GM12875 (cell line): ENCODE results near the gene SPSB1.

ENCODE experiments used
- H3K4me3 ChIP-seq: one replicate; pipeline ENCODE4 v1.5.1; 2011; ENCODE audit warnings: low read depth, low read length, control low read depth
- TF ChIP-seq, protein P1 (sequence below): IDR thresholded peaks from 2 replicates; pipeline ENCODE4 v1.5.1; 2011; ENCODE audit warnings: low read depth, mild to moderate bottlenecking, control low read depth, inconsistent platforms, low read length, moderate library complexity, borderline replicate concordance; ENCODE audit not compliant: insufficient read depth

The SPSB1 gene

DNA sequence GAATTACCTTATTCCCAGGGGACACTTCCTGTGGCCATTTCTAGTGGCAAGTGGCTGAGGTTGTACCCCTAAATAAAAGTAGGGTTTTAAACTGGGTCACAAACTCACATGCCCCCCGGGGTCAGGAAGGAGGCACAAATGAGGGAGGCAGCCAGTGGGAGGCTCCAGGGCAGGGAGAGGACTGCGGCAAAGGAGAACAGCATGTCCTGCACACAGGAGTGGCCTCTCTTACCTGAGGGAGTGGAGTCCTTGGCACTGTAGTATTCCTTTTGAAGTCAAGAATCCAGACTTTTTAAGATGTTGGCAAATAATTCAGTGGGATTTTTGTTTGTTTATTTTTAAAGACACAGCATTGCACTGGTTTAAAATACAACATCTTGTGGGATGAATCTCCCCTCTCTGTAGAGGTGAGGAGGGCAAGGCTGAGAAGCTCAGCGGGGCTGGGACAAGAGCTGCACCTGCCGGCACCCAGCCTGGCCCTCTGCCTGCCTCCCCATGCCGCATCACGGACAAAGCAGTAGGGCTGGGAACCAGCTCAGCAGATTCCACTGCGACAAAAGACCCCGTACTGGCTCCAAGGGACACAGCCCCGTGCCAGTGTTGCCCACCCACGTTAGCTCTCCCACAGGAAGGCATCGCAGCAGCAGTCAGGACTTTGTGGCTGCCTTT is 22.2 kb downstream of the SPSB1 start:
- H3K4me3 ChIP-seq, result no peak overlapping the region
- TF ChIP-seq, protein P1, sequence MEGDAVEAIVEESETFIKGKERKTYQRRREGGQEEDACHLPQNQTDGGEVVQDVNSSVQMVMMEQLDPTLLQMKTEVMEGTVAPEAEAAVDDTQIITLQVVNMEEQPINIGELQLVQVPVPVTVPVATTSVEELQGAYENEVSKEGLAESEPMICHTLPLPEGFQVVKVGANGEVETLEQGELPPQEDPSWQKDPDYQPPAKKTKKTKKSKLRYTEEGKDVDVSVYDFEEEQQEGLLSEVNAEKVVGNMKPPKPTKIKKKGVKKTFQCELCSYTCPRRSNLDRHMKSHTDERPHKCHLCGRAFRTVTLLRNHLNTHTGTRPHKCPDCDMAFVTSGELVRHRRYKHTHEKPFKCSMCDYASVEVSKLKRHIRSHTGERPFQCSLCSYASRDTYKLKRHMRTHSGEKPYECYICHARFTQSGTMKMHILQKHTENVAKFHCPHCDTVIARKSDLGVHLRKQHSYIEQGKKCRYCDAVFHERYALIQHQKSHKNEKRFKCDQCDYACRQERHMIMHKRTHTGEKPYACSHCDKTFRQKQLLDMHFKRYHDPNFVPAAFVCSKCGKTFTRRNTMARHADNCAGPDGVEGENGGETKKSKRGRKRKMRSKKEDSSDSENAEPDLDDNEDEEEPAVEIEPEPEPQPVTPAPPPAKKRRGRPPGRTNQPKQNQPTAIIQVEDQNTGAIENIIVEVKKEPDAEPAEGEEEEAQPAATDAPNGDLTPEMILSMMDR, result no peak

DNA sequence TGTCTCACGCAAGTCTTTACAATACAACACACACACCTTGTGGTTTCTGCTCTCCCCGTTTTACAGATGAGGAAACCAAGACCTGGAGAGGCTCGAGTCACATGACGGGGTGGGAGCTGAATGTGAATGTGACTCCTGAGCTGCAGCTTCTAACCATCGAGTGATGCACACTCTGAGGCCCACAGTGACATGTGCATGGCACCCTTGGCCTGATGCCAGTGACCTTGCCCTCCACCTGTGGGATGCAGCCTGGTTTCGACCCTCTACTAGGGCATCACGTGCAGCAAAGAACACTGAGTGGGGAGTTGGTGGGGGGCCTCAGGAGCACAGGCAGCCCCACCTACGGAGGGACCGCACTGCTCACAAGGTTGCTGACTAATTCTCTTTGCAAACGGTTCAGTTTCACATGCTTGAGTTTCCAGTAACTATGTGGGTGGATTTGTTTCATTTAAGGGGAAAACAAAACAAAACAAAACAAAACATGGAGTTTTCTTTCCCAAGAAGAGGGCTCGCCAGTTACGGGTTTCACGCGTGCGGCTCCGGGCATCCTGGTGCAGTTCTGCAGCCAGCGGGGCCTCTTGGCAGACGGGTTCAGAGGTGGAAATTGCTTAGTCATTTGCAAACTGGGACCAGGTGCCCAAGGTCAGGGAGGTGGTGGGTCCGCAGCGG is 22.9 kb downstream of the SPSB1 start:
- TF ChIP-seq, protein P1, result no peak

DNA sequence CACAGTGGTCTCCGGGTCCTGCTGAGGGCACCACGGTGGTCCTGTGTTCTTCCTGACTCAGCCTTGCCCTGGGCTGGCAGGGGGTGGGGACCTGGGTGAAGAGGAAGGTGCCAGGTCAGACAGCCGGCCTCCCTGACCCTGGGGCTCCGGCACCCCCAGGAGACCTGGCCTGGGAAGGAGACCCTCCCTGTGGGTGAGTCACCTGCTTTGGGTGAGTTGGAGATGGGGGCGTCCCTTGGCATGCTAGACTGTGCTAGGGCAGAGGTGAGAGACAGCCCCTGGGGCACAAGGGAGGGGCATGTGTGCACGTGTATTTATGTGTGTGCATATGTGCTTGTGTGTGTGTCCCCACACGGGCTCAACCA is 23.4 kb downstream of the SPSB1 start:
- TF ChIP-seq, protein P1, result no peak
- no peak overlapping the region for H3K4me3 ChIP-seq

More for the DNA sequence above, 22.9 kb downstream of the SPSB1 start:
- no peak overlapping the region for H3K4me3 ChIP-seq

DNA sequence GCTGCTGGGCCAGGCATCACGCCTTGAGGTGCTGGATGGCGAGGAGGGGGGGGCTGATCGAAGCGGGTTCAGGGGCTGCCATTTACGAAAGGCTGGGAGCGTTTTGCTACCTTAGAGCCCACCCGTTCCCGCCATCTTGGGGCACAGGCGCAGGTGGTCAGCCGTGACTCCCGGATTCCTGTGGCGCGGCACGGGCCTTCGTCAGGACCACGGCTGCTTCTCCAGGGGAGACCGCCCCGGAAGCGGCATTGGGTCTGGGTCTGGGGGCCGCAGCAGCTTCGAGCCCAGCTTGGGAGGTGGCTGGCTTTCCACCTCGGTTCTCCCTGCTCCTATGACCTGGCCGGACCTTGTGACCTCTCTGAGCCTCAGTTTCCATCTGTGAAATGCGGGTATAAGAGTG is 23.8 kb downstream of the SPSB1 start:
- H3K4me3 ChIP-seq, result no peak overlapping the region

DNA sequence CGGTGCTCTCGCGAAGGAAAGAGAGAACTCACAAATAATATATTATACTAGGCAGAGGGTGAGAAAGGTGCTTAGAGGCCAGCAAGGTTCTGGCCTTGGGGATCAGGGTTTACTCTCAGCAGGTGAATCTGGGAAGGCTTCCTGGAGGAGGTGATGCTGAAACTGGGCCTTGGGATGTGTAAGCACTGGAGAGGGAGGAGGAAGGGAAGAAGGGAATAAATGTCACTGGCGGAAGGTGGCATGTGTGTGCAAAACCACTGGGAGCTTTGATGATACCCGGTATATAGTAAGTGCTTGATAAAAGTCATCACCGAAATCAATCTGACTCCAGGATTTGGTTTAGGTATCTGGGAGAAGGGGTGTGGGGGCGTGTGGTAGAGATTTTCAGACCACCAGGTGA is 24.4 kb downstream of the SPSB1 start:
- no peak overlapping the region for H3K4me3 ChIP-seq
- TF ChIP-seq, protein P1, result no peak

More for the DNA sequence above, 23.8 kb downstream of the SPSB1 start:
- TF ChIP-seq, protein P1, result no peak

DNA sequence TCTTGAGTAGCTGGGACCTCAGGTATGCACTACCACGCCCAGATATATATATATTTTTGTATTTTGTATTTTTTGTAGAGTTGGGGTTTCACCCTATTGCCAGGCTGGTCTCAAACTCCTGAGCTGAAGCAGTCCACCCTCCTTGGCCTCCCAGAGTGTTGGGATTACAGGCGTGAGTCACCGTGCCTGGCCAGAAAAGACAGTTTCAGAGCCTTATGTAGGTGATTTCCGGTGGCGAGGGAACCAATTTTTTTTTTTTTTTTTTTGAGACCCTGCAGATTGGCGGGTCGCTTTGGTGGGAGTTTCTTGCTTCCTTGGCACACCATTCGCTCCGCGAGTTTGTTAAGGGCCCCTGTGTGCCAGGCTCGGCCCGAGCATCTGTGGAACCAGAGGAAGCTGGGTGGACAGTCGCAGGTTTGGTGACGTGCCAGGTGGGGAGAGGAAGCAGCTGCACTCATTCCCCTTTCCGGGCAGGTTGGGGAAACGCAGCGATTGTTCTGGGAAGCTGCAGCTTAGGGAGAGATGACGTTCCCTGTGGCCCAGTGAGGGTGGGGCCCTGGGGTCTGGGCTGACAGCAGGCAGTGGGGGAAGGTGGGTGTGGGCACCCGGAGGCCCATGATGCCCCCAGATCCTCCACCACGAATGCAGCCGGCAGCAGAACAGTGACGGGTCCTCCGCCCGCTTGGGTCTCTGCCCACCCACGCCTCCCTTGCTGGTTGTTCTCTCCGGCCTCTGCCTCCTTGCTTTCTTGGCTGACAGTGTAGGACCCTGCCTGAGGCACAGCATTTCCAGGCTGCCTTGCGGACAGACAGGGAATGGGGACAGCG is 25.1 kb downstream of the SPSB1 start:
- TF ChIP-seq, protein P1, result no peak
- H3K4me3 ChIP-seq, result no peak overlapping the region

DNA sequence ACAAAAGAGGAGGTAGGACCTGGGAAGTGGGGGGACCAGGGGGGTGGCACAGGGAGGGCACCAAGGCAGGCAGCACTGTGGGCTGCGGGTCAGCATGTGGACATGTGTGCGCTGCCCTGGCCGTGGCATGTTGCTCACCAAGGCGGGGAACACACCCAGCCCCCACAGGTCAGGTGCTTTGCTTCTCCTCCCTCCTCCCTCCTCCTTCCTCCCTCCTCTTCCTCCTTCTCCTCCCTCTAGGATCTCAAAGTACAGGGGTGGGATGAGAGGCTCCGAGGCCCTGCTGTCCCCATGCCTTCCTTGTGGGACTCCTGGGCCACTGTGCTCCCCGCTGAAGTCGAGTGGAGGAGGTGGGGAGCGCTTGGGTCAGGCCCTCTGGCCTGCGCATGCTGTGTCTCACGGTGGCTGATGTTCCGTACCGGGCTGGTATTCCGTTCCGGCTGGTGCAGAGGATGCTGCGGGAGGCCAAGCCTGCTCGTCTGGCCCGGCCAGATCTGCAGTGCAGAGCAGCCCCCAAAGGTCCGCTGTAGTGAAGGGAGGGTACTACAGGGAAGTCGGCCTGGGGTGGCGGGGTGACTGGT is 26.6 kb downstream of the SPSB1 start:
- TF ChIP-seq, protein P1, result no peak
- no peak overlapping the region for H3K4me3 ChIP-seq
